Breast epithelium (tissue), 4 donors: ENCODE measurements around the gene RSPH9. TPM values are rescaled to one million over a fixed set of nuclear protein-coding genes. Genes with fewer than 3 reads are reported as not detected.

Experiments used
- DNase-seq, 2 donors: peaks; one replicate each; pipeline ENCODE4 v3.0.0-alpha.2; 2019; ENCODE audit warnings: low spot score in 2 of 2
- H3K27ac ChIP-seq, 2 donors: fragments of 200-600 bp; sonication (generic) in 1 of 2; one replicate each; pipeline ENCODE4 v1.5.1; 2016 to 2019; ENCODE audit warnings: mild to moderate bottlenecking in 1 of 2
- H3K27me3 ChIP-seq, 2 donors: fragments of 200-600 bp; sonication (generic) in 1 of 2; one replicate each; pipeline versions ENCODE4 v1.5.1 to v1.6.0; 2017 to 2019; ENCODE audit warnings: control low read depth in 1 of 2, mild to moderate bottlenecking in 1 of 2
- H3K36me3 ChIP-seq: fragments of 200-600 bp; one replicate; pipeline ENCODE4 v1.5.1; 2019
- H3K4me1 ChIP-seq, 2 donors: fragments of 200-600 bp; sonication (generic); one replicate each; pipeline ENCODE4 v1.5.1; 2016 to 2019; ENCODE audit warnings: control low read depth in 1 of 2
- H3K4me3 ChIP-seq, 3 donors: fragments of 200-600 bp; sonication (generic); 1 replicate in 2 of 3; 2 replicates in 1 of 3; pipeline ENCODE4 v1.5.1; 2016 to 2019; ENCODE audit warnings: mild to moderate bottlenecking in 3 of 3, moderate library complexity in 2 of 3
- H3K9me3 ChIP-seq, 2 donors: fragments of 200-600 bp; sonication (generic) in 1 of 2; one replicate each; pipeline ENCODE4 v1.5.1; 2016 to 2019; ENCODE audit warnings: control low read depth in 1 of 2
- POLR2A ChIP-seq: fragments of 450-650 bp; IDR thresholded peaks from one replicate; pipeline ENCODE4 v1.6.1; 2016; ENCODE audit warnings: antibody characterized with exemption, mild to moderate bottlenecking, moderate library complexity
- POLR2AphosphoS5 ChIP-seq, 3 donors: sonication (generic); formaldehyde crosslinking; IDR thresholded peaks; one replicate each; pipeline ENCODE4 v1.6.1; 2017; ENCODE audit warnings: antibody characterized with exemption in 3 of 3
- intact Hi-C: fragments of 100-400 bp; cut with DNase I; formaldehyde crosslinking; loops from one replicate; pipeline ENCODE4 v1.15.1; 2023; ENCODE audit warnings: low total_unique reads
- total RNA-seq, 3 donors: library from RNA; depleted of rRNA; stranded (reverse); fragments of >200 nt; gene quantifications; one replicate each; pipeline ENCODE4 v1.1.0, GENCODE V29; 2016
- TF ChIP-seq, protein P1 (sequence below), 3 donors: fragments of 450-650 bp; IDR thresholded peaks; one replicate each; pipeline ENCODE4 v1.5.1; 2016 to 2017; ENCODE audit warnings: antibody characterized with exemption in 3 of 3, mild to moderate bottlenecking in 3 of 3, moderate library complexity in 3 of 3

The RSPH9 gene
- total RNA-seq, 3 donors from 2014 or later = not detected

DNA sequence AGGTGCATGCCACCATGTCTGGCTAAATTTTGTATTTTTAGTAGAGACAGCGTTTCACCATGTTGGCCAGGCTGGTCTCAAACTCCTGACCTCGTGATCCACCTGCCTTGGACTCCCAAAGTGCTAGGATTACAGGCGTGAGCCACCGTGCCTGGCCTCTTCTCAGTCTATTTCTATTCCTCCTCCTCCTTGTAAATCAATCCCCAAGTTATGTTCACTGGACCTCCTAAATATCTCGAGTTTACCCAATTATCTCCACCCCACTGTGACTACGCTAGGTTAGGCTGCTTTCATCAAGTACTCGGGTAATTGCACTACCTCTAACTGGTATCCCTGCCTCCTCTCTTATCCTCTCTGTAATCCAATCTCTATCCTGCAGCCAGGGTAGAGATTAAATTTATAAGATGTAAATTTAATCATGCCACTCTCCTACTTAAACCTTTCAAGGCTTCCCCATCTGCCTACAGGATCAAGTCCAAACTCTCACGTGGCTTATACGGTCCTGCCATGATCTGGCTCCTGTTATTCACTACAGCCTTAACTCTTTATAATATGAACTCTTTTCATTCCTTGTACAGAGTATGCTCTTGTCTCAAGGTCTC is 10.0 kb upstream of the RSPH9 start:
- H3K27me3 ChIP-seq = no peaks in the 10 kb centered on the region
- intact Hi-C loops = no loop called here
- no peak for DNase-seq
- no peaks in the 10 kb centered on the region for H3K4me1 ChIP-seq
- H3K4me3 ChIP-seq = peak overlapping the region in 1 of 3 donors; percentile 84
- H3K27ac ChIP-seq = peak overlapping the region; percentile 88 to 91
- TF ChIP-seq, protein P1, sequence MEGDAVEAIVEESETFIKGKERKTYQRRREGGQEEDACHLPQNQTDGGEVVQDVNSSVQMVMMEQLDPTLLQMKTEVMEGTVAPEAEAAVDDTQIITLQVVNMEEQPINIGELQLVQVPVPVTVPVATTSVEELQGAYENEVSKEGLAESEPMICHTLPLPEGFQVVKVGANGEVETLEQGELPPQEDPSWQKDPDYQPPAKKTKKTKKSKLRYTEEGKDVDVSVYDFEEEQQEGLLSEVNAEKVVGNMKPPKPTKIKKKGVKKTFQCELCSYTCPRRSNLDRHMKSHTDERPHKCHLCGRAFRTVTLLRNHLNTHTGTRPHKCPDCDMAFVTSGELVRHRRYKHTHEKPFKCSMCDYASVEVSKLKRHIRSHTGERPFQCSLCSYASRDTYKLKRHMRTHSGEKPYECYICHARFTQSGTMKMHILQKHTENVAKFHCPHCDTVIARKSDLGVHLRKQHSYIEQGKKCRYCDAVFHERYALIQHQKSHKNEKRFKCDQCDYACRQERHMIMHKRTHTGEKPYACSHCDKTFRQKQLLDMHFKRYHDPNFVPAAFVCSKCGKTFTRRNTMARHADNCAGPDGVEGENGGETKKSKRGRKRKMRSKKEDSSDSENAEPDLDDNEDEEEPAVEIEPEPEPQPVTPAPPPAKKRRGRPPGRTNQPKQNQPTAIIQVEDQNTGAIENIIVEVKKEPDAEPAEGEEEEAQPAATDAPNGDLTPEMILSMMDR (IDR thresholded peaks at IDR 0.05) = no peak
- TF ChIP-seq POLR2A (no peak), POLR2AphosphoS5 (IDR thresholded peaks at IDR 0.05) (no peak)
- no peaks in the 10 kb centered on the region for H3K9me3 ChIP-seq
- H3K36me3 ChIP-seq = no peaks in the 10 kb centered on the region

DNA sequence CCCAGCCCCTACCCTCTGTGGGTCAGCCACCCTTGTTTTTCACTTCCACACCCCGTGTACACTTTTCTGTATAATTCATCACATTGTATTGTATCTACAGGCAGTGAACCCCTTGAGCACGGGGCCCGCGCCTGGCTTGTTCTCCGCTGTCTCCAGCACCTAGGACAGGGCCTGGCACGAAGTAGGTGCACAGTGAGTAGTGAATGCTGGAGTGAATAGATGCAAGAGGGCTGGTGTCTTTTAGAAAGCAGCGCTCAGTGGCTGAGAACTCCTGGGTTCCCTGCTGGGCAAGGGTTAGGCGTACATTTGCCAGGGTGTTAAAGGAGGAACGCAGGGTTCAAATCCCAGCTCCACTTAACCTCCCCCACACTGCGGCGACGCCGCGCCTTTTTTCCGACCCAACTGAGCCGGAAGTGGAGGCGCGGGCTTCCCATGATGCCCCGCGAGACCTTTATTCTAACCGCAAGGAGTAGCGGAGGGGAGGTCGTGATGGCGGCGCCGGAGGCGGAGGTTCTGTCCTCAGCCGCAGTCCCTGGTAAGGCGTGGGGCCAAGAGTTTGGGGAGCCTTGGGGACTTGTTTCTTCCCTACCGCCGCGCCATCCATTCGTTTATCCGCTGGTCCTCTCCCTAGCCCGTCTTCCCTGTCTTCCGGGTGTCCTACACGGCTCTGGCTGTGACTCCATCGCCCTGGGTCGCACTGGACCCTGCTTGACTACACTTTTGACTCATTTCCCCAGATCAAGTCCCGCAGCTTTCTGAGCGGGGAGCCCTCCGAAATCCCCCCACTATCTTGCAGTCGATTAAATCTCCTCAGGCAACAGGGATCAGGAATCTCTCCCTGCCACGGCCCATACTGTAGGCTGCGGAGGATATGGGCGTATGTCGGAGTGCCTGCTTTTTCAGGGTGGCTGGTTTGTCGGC is 9.2 kb upstream of the RSPH9 start, which contains the start of gene MAD2L1BP:
Gene MAD2L1BP (plus strand): TSS at position 454 of the 921 bp plus-strand sequence. CDS start 36 bp downstream, at position 490.
- intact Hi-C loops = no loop called here
- H3K9me3 ChIP-seq = no peaks in the 10 kb centered on the region
- peak within 1 kb of the TSS; percentile 88 to 91 for H3K27ac ChIP-seq
- H3K36me3 ChIP-seq = no peaks in the 10 kb centered on the region
- H3K4me3 ChIP-seq = peak within 1 kb of the TSS; percentile 84 to 90 (median 89)
- DNase-seq = peak; percentile 56 to 80
- TF ChIP-seq POLR2A (peak; percentile 33), POLR2AphosphoS5 (IDR thresholded peaks at IDR 0.05) (peak; percentile 70 to 88 (median 74))
- TF ChIP-seq, protein P1 (IDR thresholded peaks at IDR 0.05) = no peak
- H3K27me3 ChIP-seq = no peaks in the 10 kb centered on the region
- H3K4me1 ChIP-seq = no peaks in the 10 kb centered on the region

DNA sequence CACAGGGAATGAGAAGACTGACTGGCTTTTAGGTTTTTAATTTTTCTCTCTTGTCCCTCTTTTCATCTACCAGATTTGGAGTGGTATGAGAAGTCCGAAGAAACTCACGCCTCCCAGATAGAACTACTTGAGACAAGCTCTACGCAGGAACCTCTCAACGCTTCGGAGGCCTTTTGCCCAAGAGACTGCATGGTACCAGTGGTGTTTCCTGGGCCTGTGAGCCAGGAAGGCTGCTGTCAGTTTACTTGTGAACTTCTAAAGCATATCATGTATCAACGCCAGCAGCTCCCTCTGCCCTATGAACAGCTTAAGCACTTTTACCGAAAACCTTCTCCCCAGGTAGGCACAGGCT is 8.6 kb upstream of the RSPH9 start:
- peak overlapping the region; percentile 84 to 90 (median 89) for H3K4me3 ChIP-seq
- no peak for DNase-seq
- peak overlapping the region; percentile 88 to 91 for H3K27ac ChIP-seq
- H3K36me3 ChIP-seq = no peaks in the 10 kb centered on the region
- no peaks in the 10 kb centered on the region for H3K27me3 ChIP-seq
- intact Hi-C loops = no loop called here
- no peak for TF ChIP-seq POLR2A
- no peak for TF ChIP-seq POLR2AphosphoS5 (IDR thresholded peaks at IDR 0.05)
- TF ChIP-seq, protein P1 (IDR thresholded peaks at IDR 0.05) = no peak
- H3K9me3 ChIP-seq = no peaks in the 10 kb centered on the region
- no peaks in the 10 kb centered on the region for H3K4me1 ChIP-seq

DNA sequence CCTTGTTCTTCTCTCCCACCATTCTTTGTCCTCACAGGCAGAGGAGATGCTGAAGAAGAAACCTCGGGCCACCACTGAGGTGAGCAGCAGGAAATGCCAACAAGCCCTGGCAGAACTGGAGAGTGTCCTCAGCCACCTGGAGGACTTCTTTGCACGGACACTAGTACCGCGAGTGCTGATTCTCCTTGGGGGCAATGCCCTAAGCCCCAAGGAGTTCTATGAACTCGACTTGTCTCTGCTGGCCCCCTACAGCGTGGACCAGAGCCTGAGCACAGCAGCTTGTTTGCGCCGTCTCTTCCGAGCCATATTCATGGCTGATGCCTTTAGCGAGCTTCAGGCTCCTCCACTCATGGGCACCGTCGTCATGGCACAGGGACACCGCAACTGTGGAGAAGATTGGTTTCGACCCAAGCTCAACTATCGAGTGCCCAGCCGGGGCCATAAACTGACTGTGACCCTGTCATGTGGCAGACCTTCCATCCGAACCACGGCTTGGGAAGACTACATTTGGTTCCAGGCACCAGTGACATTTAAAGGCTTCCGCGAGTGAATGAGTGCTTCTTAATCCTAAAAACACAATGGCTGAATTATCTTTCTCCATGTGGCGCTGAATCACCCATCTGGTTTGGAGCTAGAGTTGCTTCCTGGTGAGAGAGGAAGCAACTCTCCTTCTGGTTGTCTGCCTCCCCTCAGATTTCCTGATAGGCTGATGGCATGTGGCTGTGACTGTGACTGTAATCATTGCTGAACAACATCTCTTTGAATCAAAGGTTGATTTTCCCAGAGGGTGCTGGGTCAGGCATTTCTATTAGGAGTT is 4.6 kb upstream of the RSPH9 start:
- H3K4me1 ChIP-seq = no peaks in the 10 kb centered on the region
- intact Hi-C loops = no loop called here

More for the DNA sequence above, 4.6 kb upstream of the RSPH9 start:
- Histone ChIP-seq H3K4me3 (no peak overlapping the region), H3K9me3 (no peaks in the 10 kb centered on the region), H3K27me3 (no peaks in the 10 kb centered on the region), H3K36me3 (no peaks in the 10 kb centered on the region), H3K27ac (peak overlapping the region in 1 of 2 donors; percentile 34)
- no peak for DNase-seq
- TF ChIP-seq POLR2A (no peak), POLR2AphosphoS5 (IDR thresholded peaks at IDR 0.05) (no peak)
- TF ChIP-seq, protein P1 (IDR thresholded peaks at IDR 0.05) = no peak
